SK-N-SH (cell line): ENCODE measurements around the gene MTERF4. TPM values are rescaled to one million over a fixed set of nuclear protein-coding genes. Genes with fewer than 3 reads are reported as not detected.

Experiments used
- CTCF ChIA-PET: fragments of 300-600, 350-600 bp; formaldehyde crosslinking; extraction: SDS; loops from one replicate; lab custom pipeline; 2021; lab: Yijun Ruan, JAX
- POLR2A ChIA-PET: fragments of 350-600 bp; sonication (Branson Sonifier 250); formaldehyde crosslinking; extraction: SDS; loops from one replicate; lab custom pipeline; 2020; ENCODE audit warnings: antibody characterized with exemption, inconsistent platforms; lab: Yijun Ruan, JAX
- DNase-seq: peaks from one replicate; pipeline ENCODE4 v3.0.0; 2012
- H2AFZ ChIP-seq: fragments of 200-600 bp; sonication (generic); 2 replicates; pipeline ENCODE4 v1.8.1; 2016; ENCODE audit warnings: antibody characterized with exemption, mild to moderate bottlenecking, low read depth
- H3F3A ChIP-seq: fragments of 200-600 bp; sonication (generic); replicated peaks from 2 replicates; pipeline ENCODE3; 2016; ENCODE audit warnings: antibody characterized with exemption, mild to moderate bottlenecking; ENCODE audit not compliant: insufficient read depth
- H3K27ac ChIP-seq, 2 experiments: fragments of 200-500 bp in 1 of 2; fragments of 200-600 bp in 1 of 2; sonication (Bioruptor generic) in 1 of 2; sonication (generic), shearing (Covaris generic) in 1 of 2; 2 replicates each; pipeline versions ENCODE4 v1.5.1 to v1.6.1; 2014 to 2016; ENCODE audit warnings: low read depth in 2 of 2, inconsistent platforms in 1 of 2, low read length in 1 of 2, mild to moderate bottlenecking in 1 of 2, mixed read lengths in 1 of 2
- H3K27me3 ChIP-seq: fragments of 200-600 bp; sonication (generic), shearing (Covaris generic); 2 replicates; pipeline ENCODE4 v1.6.1; 2016; ENCODE audit warnings: mixed run types; ENCODE audit not compliant: insufficient read depth
- H3K36me3 ChIP-seq, 2 experiments: fragments of 200-500 bp in 1 of 2; fragments of 200-600 bp in 1 of 2; sonication (Bioruptor generic) in 1 of 2; sonication (generic) in 1 of 2; replicated peaks in 1 of 2; 2 replicates each; pipeline versions ENCODE3 to v1.5.1; 2014 to 2016; ENCODE audit warnings: low read length in 1 of 2, mild to moderate bottlenecking in 1 of 2; ENCODE audit not compliant: insufficient read depth in 2 of 2, control insufficient read depth in 1 of 2
- H3K4me1 ChIP-seq, 2 experiments: fragments of 200-500 bp in 1 of 2; fragments of 200-600 bp in 1 of 2; sonication (Bioruptor generic) in 1 of 2; sonication (generic), shearing (Covaris generic) in 1 of 2; 2 replicates each; pipeline versions ENCODE4 v1.5.1 to v1.6.1; 2014 to 2016; ENCODE audit warnings: low read depth in 1 of 2, low read length in 1 of 2, mixed run types in 1 of 2; ENCODE audit not compliant: insufficient read depth in 2 of 2, control insufficient read depth in 1 of 2
- H3K4me2 ChIP-seq: fragments of 200-600 bp; sonication (generic), shearing (Covaris generic); 2 replicates; pipeline ENCODE4 v1.6.1; 2017; ENCODE audit warnings: mixed run types
- H3K4me3 ChIP-seq, 2 experiments: fragments of 200-500 bp in 1 of 2; fragments of 200-600 bp in 1 of 2; sonication (Bioruptor generic) in 1 of 2; sonication (generic), shearing (Covaris generic) in 1 of 2; 2 replicates each; pipeline versions ENCODE4 v1.5.1 to v1.8.1; 2014 to 2016; ENCODE audit warnings: low read depth in 2 of 2, inconsistent platforms in 1 of 2, low read length in 1 of 2, mild to moderate bottlenecking in 1 of 2, mixed read lengths in 1 of 2, moderate library complexity in 1 of 2
- H3K79me2 ChIP-seq: fragments of 200-600 bp; sonication (generic); 2 replicates; pipeline ENCODE4 v1.8.1; 2017; ENCODE audit warnings: mild to moderate bottlenecking; ENCODE audit not compliant: insufficient read depth
- H3K9ac ChIP-seq: fragments of 200-600 bp; sonication (generic); 2 replicates; pipeline ENCODE4 v1.6.1; 2017; ENCODE audit warnings: mixed run types
- H3K9me2 ChIP-seq: fragments of 200-600 bp; sonication (generic); 2 replicates; pipeline ENCODE4 v1.6.1; 2017; ENCODE audit warnings: mixed run types
- H3K9me3 ChIP-seq: fragments of 200-600 bp; sonication (generic); 2 replicates; pipeline ENCODE4 v1.6.1; 2017; ENCODE audit warnings: mixed run types, mild to moderate bottlenecking, moderate library complexity
- H4K20me1 ChIP-seq: fragments of 200-600 bp; sonication (generic); 2 replicates; pipeline ENCODE4 v1.6.1; 2017; ENCODE audit warnings: mild to moderate bottlenecking, mixed run types; ENCODE audit not compliant: insufficient read depth
- CHD2 ChIP-seq: fragments of 150-350 bp; IDR thresholded peaks from 2 replicates; pipeline ENCODE4 v1.6.1; 2018; ENCODE audit warnings: low read length; ENCODE audit not compliant: partially characterized antibody
- ELF1 ChIP-seq: IDR thresholded peaks from 2 replicates; pipeline ENCODE4 v1.4.0; 2012
- EP300 ChIP-seq, 2 experiments: IDR thresholded peaks; 2 replicates each; pipeline versions ENCODE4 v1.4.0 to v1.6.1; 2012; ENCODE audit warnings: borderline replicate concordance in 1 of 2, low read depth in 1 of 2, low read length in 1 of 2
- EZH2phosphoT487 ChIP-seq: fragments of 200-600 bp; sonication (generic); IDR thresholded peaks from 2 replicates; pipeline ENCODE4 v1.6.1; 2017; ENCODE audit warnings: low read depth, mixed run types, mild to moderate bottlenecking, antibody characterized with exemption, moderate library complexity, borderline replicate concordance
- GABPA ChIP-seq: IDR thresholded peaks from 2 replicates; pipeline ENCODE4 v1.4.0; 2012; ENCODE audit warnings: low read depth, mild to moderate bottlenecking
- GATA2 ChIP-seq: sonication (generic); formaldehyde crosslinking; IDR thresholded peaks from 2 replicates; pipeline ENCODE4 v1.5.0; 2020; ENCODE audit warnings: mild to moderate bottlenecking, missing genetic modification reagents
- JUND ChIP-seq: IDR thresholded peaks from 2 replicates; pipeline ENCODE4 v1.4.0; 2012
- MEF2A ChIP-seq: IDR thresholded peaks from 2 replicates; pipeline ENCODE4 v1.4.0; 2012; ENCODE audit warnings: low read depth, borderline replicate concordance
- NRF1 ChIP-seq: IDR thresholded peaks from 2 replicates; pipeline ENCODE4 v1.6.1; 2012; ENCODE audit warnings: low read depth, mild to moderate bottlenecking, low read length
- POLR2AphosphoS5 ChIP-seq: IDR thresholded peaks from 2 replicates; pipeline ENCODE4 v1.6.1; 2012; ENCODE audit warnings: low read depth, low read length
- RAD21 ChIP-seq: IDR thresholded peaks from 2 replicates; pipeline ENCODE4 v1.6.1; 2012; ENCODE audit warnings: mild to moderate bottlenecking, low read length
- RFX5 ChIP-seq: IDR thresholded peaks from 2 replicates; pipeline ENCODE4 v1.6.1; 2012; ENCODE audit warnings: mild to moderate bottlenecking, improper control_type of control experiment, low read length
- RXRA ChIP-seq: IDR thresholded peaks from 2 replicates; pipeline ENCODE4 v1.4.0; 2012; ENCODE audit warnings: low read depth, mild to moderate bottlenecking, borderline replicate concordance
- SIN3A ChIP-seq: IDR thresholded peaks from 2 replicates; pipeline ENCODE4 v1.6.1; 2012; ENCODE audit warnings: low read depth, mild to moderate bottlenecking, low read length, moderate library complexity, borderline replicate concordance
- SMC3 ChIP-seq: IDR thresholded peaks from 2 replicates; pipeline ENCODE4 v1.6.1; 2012; ENCODE audit warnings: low read depth, low read length, improper control_type of control experiment
- TEAD4 ChIP-seq: IDR thresholded peaks from 2 replicates; pipeline ENCODE4 v1.4.0; 2012; ENCODE audit warnings: mild to moderate bottlenecking, borderline replicate concordance; ENCODE audit not compliant: insufficient read depth
- WGBS: methylation state at CpG from one replicate; pipeline ENCODE4 v1.1.6; 2017; ENCODE audit warnings: low lambda C conversion rate; 5-methylcytosine and 5-hydroxymethylcytosine counted together
- polyA plus RNA-seq, 3 experiments: library from polyadenylated mRNA; depleted of rRNA; stranded (reverse); fragments of >200 nt; gene quantifications; 2 replicates each; pipeline ENCODE4 v1.2.3, GENCODE V29; 2012
- TF ChIP-seq, protein P1 (sequence below): IDR thresholded peaks from 2 replicates; pipeline ENCODE4 v1.6.1; 2012; ENCODE audit warnings: mild to moderate bottlenecking, low read depth, low read length, moderate library complexity
- TF ChIP-seq, protein P2 (sequence below): IDR thresholded peaks from 2 replicates; pipeline ENCODE4; 2012
- TF ChIP-seq, protein P3 (sequence below): fragments of 150-350 bp; IDR thresholded peaks from 2 replicates; pipeline ENCODE4 v1.6.1; 2017; ENCODE audit warnings: antibody characterized with exemption, low read length, low read depth, borderline replicate concordance

MTERF4 gene
- polyA plus RNA-seq, 1 of the 3 experiments (the other 2 are of a cell fraction) = 31.0 TPM

DNA sequence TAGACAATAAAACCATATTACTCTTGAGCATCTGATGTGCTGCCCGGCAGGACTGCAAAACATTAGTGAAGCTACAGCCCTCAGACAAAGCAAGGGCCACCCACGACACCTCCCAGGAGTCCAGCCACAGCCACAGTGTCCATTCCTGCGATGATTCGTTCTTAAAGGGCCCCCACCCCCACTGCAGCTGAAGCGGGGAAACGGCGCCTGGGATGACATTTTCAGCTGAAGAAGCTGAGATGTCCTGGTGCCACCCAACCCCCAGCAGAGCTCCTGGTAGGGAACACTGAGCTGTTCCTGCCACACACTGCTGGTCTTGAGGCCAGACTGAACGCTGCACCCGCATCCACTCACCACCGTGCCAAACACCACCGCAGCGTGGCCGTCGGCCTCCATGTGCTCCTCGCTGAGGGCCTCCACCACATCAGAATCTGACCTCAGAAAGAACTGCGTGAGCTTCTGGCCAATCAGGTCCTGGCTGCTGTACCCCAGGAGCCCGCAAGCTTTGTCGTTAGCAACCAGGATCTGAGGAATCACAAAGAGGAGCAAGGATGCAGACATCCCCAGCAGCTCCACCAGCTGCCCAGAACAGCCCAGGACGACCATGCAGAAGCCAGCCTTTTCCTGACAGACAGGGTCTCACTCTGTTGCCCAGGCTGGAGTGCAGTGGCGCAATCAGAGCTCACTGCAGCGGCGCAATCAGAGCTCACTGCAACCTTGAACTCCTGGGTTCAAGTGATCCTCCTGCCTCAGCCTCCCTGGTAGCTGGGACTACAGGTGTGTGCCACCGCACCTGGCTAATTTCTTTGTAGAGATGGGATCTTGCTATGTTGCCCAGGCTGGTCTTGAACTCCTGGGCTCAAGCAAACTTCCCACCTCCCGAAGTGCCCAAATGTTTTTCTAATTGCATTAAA, 37.7 kb upstream of the MTERF4 start:
- Histone ChIP-seq H3K4me2 (no peak overlapping the region), H3K27ac (no peak overlapping the region), H3K4me1 (no peaks in the 10 kb centered on the region), H3K9ac (no peak overlapping the region), H3K9me2 (no peaks in the 10 kb centered on the region), H2AFZ (no peak overlapping the region), H3K27me3 (no peaks in the 10 kb centered on the region), H3K36me3 (no peaks in the 10 kb centered on the region), H3K9me3 (no peaks in the 10 kb centered on the region), H4K20me1 (no peaks in the 10 kb centered on the region), H3K4me3 (no peak overlapping the region), H3K79me2 (no peaks in the 10 kb centered on the region), H3F3A (no peaks in the 10 kb centered on the region)
- 94% methylated on average over 16 of the region's 24 CpGs for WGBS
- no peak for DNase-seq
- CTCF ChIA-PET = interaction anchor here (0.9 kb wide), 1 partner anchor 225 kb away, joined by 3 read pairs; no protein-coding TSS in a partner anchor
- TF ChIP-seq, protein P1, sequence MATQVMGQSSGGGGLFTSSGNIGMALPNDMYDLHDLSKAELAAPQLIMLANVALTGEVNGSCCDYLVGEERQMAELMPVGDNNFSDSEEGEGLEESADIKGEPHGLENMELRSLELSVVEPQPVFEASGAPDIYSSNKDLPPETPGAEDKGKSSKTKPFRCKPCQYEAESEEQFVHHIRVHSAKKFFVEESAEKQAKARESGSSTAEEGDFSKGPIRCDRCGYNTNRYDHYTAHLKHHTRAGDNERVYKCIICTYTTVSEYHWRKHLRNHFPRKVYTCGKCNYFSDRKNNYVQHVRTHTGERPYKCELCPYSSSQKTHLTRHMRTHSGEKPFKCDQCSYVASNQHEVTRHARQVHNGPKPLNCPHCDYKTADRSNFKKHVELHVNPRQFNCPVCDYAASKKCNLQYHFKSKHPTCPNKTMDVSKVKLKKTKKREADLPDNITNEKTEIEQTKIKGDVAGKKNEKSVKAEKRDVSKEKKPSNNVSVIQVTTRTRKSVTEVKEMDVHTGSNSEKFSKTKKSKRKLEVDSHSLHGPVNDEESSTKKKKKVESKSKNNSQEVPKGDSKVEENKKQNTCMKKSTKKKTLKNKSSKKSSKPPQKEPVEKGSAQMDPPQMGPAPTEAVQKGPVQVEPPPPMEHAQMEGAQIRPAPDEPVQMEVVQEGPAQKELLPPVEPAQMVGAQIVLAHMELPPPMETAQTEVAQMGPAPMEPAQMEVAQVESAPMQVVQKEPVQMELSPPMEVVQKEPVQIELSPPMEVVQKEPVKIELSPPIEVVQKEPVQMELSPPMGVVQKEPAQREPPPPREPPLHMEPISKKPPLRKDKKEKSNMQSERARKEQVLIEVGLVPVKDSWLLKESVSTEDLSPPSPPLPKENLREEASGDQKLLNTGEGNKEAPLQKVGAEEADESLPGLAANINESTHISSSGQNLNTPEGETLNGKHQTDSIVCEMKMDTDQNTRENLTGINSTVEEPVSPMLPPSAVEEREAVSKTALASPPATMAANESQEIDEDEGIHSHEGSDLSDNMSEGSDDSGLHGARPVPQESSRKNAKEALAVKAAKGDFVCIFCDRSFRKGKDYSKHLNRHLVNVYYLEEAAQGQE = no peak
- no peak for TF ChIP-seq NRF1
- no peak for TF ChIP-seq SMC3
- no peak for TF ChIP-seq GATA2 (CRISPR knock-in tag)
- TF ChIP-seq EZH2phosphoT487 = no peak
- TF ChIP-seq GABPA = no peak
- no peak for TF ChIP-seq ELF1
- TF ChIP-seq, protein P2, sequence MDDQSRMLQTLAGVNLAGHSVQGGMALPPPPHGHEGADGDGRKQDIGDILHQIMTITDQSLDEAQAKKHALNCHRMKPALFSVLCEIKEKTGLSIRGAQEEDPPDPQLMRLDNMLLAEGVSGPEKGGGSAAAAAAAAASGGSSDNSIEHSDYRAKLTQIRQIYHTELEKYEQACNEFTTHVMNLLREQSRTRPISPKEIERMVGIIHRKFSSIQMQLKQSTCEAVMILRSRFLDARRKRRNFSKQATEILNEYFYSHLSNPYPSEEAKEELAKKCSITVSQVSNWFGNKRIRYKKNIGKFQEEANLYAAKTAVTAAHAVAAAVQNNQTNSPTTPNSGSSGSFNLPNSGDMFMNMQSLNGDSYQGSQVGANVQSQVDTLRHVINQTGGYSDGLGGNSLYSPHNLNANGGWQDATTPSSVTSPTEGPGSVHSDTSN = no peak
- TF ChIP-seq EP300 (IDR thresholded peaks at IDR 0.05; ENCODE audit: borderline replicate concordance in 1 of 2, low read depth in 1 of 2, low read length in 1 of 2) = no peak
- TF ChIP-seq MEF2A = no peak
- POLR2A ChIA-PET = no interaction called here

DNA sequence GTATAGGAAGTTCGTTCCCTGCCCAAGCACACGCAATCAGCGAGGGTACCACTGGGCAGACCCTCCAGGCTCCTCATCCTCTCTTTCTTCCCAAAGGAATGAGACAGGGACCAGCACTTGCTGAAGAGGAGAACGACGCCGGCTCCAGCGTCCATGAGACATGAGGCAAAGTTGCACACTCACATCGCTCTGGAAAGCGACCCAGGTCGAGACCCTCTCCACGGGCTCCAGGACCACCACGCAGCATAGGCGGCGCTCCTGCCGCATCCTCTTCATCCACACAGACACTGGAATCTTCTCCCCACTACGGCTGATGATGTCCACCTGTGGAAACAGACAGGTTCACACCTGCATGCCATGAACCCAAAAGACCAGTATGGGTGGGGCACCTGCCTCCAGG, 36.4 kb upstream of the MTERF4 start:
- no peak overlapping the region for H2AFZ ChIP-seq
- no peaks in the 10 kb centered on the region for H3K4me1 ChIP-seq
- H3K9ac ChIP-seq = no peak overlapping the region
- no peak overlapping the region for H3K4me2 ChIP-seq
- H4K20me1 ChIP-seq = no peaks in the 10 kb centered on the region
- H3K27me3 ChIP-seq = no peaks in the 10 kb centered on the region
- no peak for DNase-seq
- no peaks in the 10 kb centered on the region for H3F3A ChIP-seq
- ChIA-PET CTCF (interaction anchor here (1.1 kb wide), 1 partner anchor 78 kb away, joined by 3 read pairs; no protein-coding TSS in a partner anchor), POLR2A (no interaction called here)
- no peaks in the 10 kb centered on the region for H3K36me3 ChIP-seq
- H3K79me2 ChIP-seq = no peaks in the 10 kb centered on the region
- WGBS = 96% methylated on average over 16 of the region's 16 CpGs
- H3K9me2 ChIP-seq = no peaks in the 10 kb centered on the region
- H3K9me3 ChIP-seq = no peaks in the 10 kb centered on the region
- H3K4me3 ChIP-seq = no peak overlapping the region
- H3K27ac ChIP-seq = no peak overlapping the region
- no peak for TF ChIP-seq SMC3
- no peak for TF ChIP-seq GATA2 (CRISPR knock-in tag)
- TF ChIP-seq CHD2 = no peak
- TF ChIP-seq TEAD4 = no peak
- no peak for TF ChIP-seq RFX5
- no peak for TF ChIP-seq RXRA
- TF ChIP-seq EP300 (IDR thresholded peaks at IDR 0.05; ENCODE audit: borderline replicate concordance in 1 of 2, low read depth in 1 of 2, low read length in 1 of 2) = no peak
- no peak for TF ChIP-seq SIN3A
- TF ChIP-seq, protein P3, sequence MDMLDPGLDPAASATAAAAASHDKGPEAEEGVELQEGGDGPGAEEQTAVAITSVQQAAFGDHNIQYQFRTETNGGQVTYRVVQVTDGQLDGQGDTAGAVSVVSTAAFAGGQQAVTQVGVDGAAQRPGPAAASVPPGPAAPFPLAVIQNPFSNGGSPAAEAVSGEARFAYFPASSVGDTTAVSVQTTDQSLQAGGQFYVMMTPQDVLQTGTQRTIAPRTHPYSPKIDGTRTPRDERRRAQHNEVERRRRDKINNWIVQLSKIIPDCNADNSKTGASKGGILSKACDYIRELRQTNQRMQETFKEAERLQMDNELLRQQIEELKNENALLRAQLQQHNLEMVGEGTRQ = no peak
- no peak for TF ChIP-seq JUND
- no peak for TF ChIP-seq POLR2AphosphoS5
- TF ChIP-seq EZH2phosphoT487 = no peak
- no peak for TF ChIP-seq RAD21
